HepG2 (cell line): ENCODE measurements around the gene HMG20B. TPM values are rescaled to one million over a fixed set of nuclear protein-coding genes. Genes with fewer than 3 reads are reported as not detected.
"Not testable (repeated sequence)": the region's sequence is repeated elsewhere in the genome, so short reads cannot be mapped to it uniquely, and the experiment has no call there.

Experiments
- ATAC-seq: fragments of 200-7000 bp; cut with Tn5 transposase; 3 replicates; pipeline ENCODE4 v1.9.1; 2020; ENCODE audit warnings: mild to moderate bottlenecking, moderate library complexity
- BruUV-seq: library from RNA; stranded (reverse); fragments of 400-500 nt; replicated peaks from 2 replicates; lab custom pipeline; 2021; lab: Mats Ljungman, UMichigan
- CTCF ChIA-PET: fragments of 300-600 bp; formaldehyde crosslinking; extraction: SDS; loops from one replicate; lab custom pipeline; 2021; ENCODE audit warnings: low total read pairs, inconsistent platforms, low intra/inter-chr PET ratio; lab: Yijun Ruan, JAX
- POLR2A ChIA-PET: fragments of 350-600 bp; sonication (Branson Sonifier 250); formaldehyde crosslinking; loops from one replicate; lab custom pipeline; 2020; ENCODE audit warnings: antibody characterized with exemption, inconsistent platforms; lab: Yijun Ruan, JAX
- DNase-seq: peaks from one replicate; pipeline ENCODE4 v3.0.0-alpha.2; 2015; ENCODE audit warnings: low spot score
- FAIRE-seq: peaks from 3 replicates; lab custom pipeline; 2011; peaks lifted over from hg19 to GRCh38; lab: Jason Lieb, UNC
- H2AFZ ChIP-seq: one replicate; pipeline ENCODE4 v1.6.1; 2011; ENCODE audit warnings: low read length, inconsistent platforms
- H3K27ac ChIP-seq: fragments of 300-600 bp; 3 replicates; pipeline ENCODE4 v1.8.0; 2011; ENCODE audit warnings: mixed run types, mild to moderate bottlenecking, mixed read lengths, low read length, inconsistent platforms; ENCODE audit not compliant: insufficient read depth; ENCODE audit errors: extremely low read length
- H3K27me3 ChIP-seq, 2 experiments: fragments of 200-600 bp in 1 of 2; 2 replicates in 1 of 2; 3 replicates in 1 of 2; pipeline versions ENCODE4 v1.6.0 to v1.8.0; 2011; ENCODE audit warnings: low read length in 2 of 2, mild to moderate bottlenecking in 2 of 2, moderate library complexity in 2 of 2, inconsistent platforms in 1 of 2; ENCODE audit not compliant: insufficient read depth in 2 of 2, control insufficient read depth in 1 of 2
- H3K36me3 ChIP-seq, 2 experiments: fragments of 200-600 bp in 1 of 2; replicated peaks in 1 of 2; 2 replicates in 1 of 2; 3 replicates in 1 of 2; pipeline versions ENCODE4 v1.5.1 to v1.8.0; 2011; ENCODE audit warnings: low read length in 2 of 2, inconsistent platforms in 1 of 2; ENCODE audit not compliant: insufficient read depth in 2 of 2, control insufficient read depth in 1 of 2
- H3K4me1 ChIP-seq: 2 replicates; pipeline ENCODE4 v1.5.1; 2012; ENCODE audit warnings: low read length, inconsistent platforms; ENCODE audit not compliant: insufficient read depth
- H3K4me2 ChIP-seq: 2 replicates; pipeline ENCODE4 v1.6.0; 2011; ENCODE audit warnings: low read depth, low read length, inconsistent platforms
- H3K4me3 ChIP-seq, 3 experiments: fragments of 200-600 bp in 1 of 3; sonication (generic), shearing (Covaris generic) in 1 of 3; replicated peaks in 1 of 3; 2 replicates each; pipeline ENCODE4 v1.5.1; 2011 to 2016; ENCODE audit warnings: low read length in 3 of 3, inconsistent platforms in 2 of 3, low read depth in 2 of 3, mild to moderate bottlenecking in 2 of 3, control low read depth in 1 of 3, mixed read lengths in 1 of 3; ENCODE audit not compliant: insufficient read depth in 1 of 3
- H3K79me2 ChIP-seq: one replicate; pipeline ENCODE4 v1.6.1; 2011; ENCODE audit warnings: low read length, inconsistent platforms; ENCODE audit not compliant: insufficient read depth
- H3K9ac ChIP-seq: 2 replicates; pipeline ENCODE4 v1.6.0; 2011; ENCODE audit warnings: mild to moderate bottlenecking, low read depth, low read length, inconsistent platforms; ENCODE audit not compliant: insufficient read depth
- H3K9me3 ChIP-seq: 2 replicates; pipeline ENCODE4 v1.5.1; 2012; ENCODE audit warnings: mild to moderate bottlenecking, low read length
- H4K20me1 ChIP-seq: 2 replicates; pipeline ENCODE4 v1.6.0; 2011; ENCODE audit warnings: inconsistent platforms, mild to moderate bottlenecking, low read length, moderate library complexity; ENCODE audit not compliant: insufficient read depth
- FOSL2 ChIP-seq: sonication (generic); formaldehyde crosslinking; IDR thresholded peaks from 2 replicates; pipeline ENCODE4 v1.4.0; 2020; ENCODE audit warnings: missing genetic modification reagents
- SAP130 ChIP-seq: IDR thresholded peaks from 2 replicates; pipeline ENCODE4 v1.6.1; 2016; ENCODE audit warnings: low read depth
- ZNF235 ChIP-seq: sonication (generic); formaldehyde crosslinking; IDR thresholded peaks from 2 replicates; pipeline ENCODE4 v1.8.1; 2023; ENCODE audit warnings: mild to moderate bottlenecking, missing genetic modification reagents, borderline replicate concordance
- WGBS: methylation state at CpG from one replicate; pipeline ENCODE4 v1.1.6; 2017; ENCODE audit warnings: low lambda C conversion rate; 5-methylcytosine and 5-hydroxymethylcytosine counted together
- in situ Hi-C: cut with HindIII; loops from 2 replicates; pipeline ENCODE4 v1.10.0; 2017; ENCODE audit warnings: low pct_unique_long_range_greater_than_20kb; ENCODE audit not compliant: extremely low pct_ligation_motif_present
- intact Hi-C: fragments of 100-400 bp; cut with micrococcal nuclease; formaldehyde crosslinking; loops from one replicate; pipeline ENCODE4 v1.10.0; 2022; ENCODE audit not compliant: unreplicated experiment
- polyA plus RNA-seq, 8 experiments: library from polyadenylated mRNA; depleted of rRNA in 3 of 8; stranded (reverse) in 7 of 8; unstranded in 1 of 8; fragments of >200 nt; fragmentation: Illumina TruSeq in 4 of 8; extraction: Trizol in 4 of 8; gene quantifications; 2 replicates each; pipeline versions ENCODE4 v1.2.1 to v1.2.3, GENCODE V29; 2011 to 2016; ENCODE audit warnings: low read depth in 4 of 8, missing spikeins in 1 of 8, mixed read lengths in 1 of 8; ENCODE audit not compliant: insufficient read depth in 1 of 8
- total RNA-seq, 5 experiments: library from RNA; depleted of rRNA; stranded (reverse); fragments of >200 nt; fragmentation: Illumina TruSeq; extraction: Trizol; gene quantifications; 2 replicates each; pipeline ENCODE4 v1.2.3, GENCODE V29; 2016; ENCODE audit warnings: low read depth in 1 of 5

HMG20B gene
- total and polyA plus RNA-seq, 2 of the 13 experiments (the other 11 are each of a cell fraction or from before 2014, with no cell fraction given), result 23.9 to 29.2 TPM

- Histone ChIP-seq H3K4me3 (no peak overlapping the region), H3K27me3 (peaks cover 0 to 4% of the 10 kb centered on the region in 2 experiments; a peak in 1 of 5 replicates), H3K36me3 (no peaks in the 10 kb centered on the region; a peak in 1 of 5 replicates), H3K4me1 (peaks cover 14% of the 10 kb centered on the region; the same call in 1 of the 2 replicates), H3K4me2 (no peak overlapping the region), H3K9ac (no peak overlapping the region), H4K20me1 (no peaks in the 10 kb centered on the region), H3K79me2 (no peaks in the 10 kb centered on the region), H3K9me3 (no peaks in the 10 kb centered on the region), H2AFZ (no peak overlapping the region), H3K27ac (no peak overlapping the region)
- POLR2A ChIA-PET, result no interaction called here
- TF ChIP-seq FOSL2, result peak; percentile 70
- TF ChIP-seq SAP130 (CRISPR knock-in tag), result 0 out of 2 replicates have a peak, but pooled peaks have one; percentile 21
- TF ChIP-seq ZNF235, result no peak
- no peak for FAIRE-seq
- CTCF ChIA-PET, result no interaction called here
- intact Hi-C loops (no loop called here), in situ Hi-C loops (no loop called here)
- WGBS, result 21% methylated on average over 11 of the region's 11 CpGs
- ATAC-seq, result peak; percentile 36; the same call in 2 of the 3 replicates
- BruUV-seq, result no TSS peak
- DNase-seq, result peak; percentile 56
Measured at GRCh38 chr19:3580156-3580934, 7.6 kb downstream of the HMG20B start.

GRCh38 chr19:3581792-3582191 lies 9.0 kb downstream of the HMG20B start:
- H4K20me1 ChIP-seq, BruUV-seq, CTCF ChIA-PET, FAIRE-seq, intact Hi-C loops, H3K4me3 ChIP-seq, DNase-seq, H3K36me3 ChIP-seq, H3K4me2 ChIP-seq, H2AFZ ChIP-seq, in situ Hi-C loops, H3K79me2 ChIP-seq, H3K9me3 ChIP-seq, H3K27ac ChIP-seq, H3K9ac ChIP-seq, ATAC-seq: not testable (repeated sequence)
- 73% methylated on average over 1 of the region's 4 CpGs for WGBS
- POLR2A ChIA-PET, result interaction anchor here (0.6 kb wide), 1 partner anchor 314 kb away, joined by 3 read pairs; no protein-coding TSS in a partner anchor
- Histone ChIP-seq H3K27me3 (peaks cover 2 to 15% of the 10 kb centered on the region in 2 experiments; a peak in 3 of 5 replicates), H3K4me1 (peaks cover 14% of the 10 kb centered on the region; the same call in 1 of the 2 replicates)
